ENCODE results near the gene ACSS1.

Gene ACSS1

DNA sequence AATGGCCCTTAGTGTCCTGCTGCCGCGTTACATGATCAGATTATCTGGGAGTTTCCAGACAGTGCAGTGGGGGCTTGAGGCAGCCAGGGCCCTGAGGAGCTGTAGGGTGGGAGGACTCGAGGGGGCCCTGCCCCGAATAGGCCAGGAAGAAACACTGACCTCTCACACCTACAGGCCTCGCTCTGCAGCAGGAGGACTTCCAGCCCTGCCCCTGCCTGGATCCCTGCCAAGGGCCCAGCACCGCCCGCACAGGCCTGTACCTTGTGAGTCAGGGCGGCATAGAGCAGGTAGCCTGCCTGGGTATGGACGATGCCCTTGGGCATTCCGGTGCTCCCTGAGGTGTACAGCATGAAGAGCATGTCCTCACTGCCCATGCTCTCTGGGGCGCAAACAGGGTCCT lies 35.3 kb downstream of the ACSS1 start:
- Histone ChIP-seq H3K27ac (ENCODE audit: low read depth, low read length) (no peak overlapping the region), H3K9me3 (ENCODE audit: control insufficient read depth, insufficient read depth, low read depth, low read length) (no peaks in the 10 kb centered on the region), H3K36me3 (ENCODE audit: control insufficient read depth, insufficient read depth, low read length) (no peaks in the 10 kb centered on the region)

DNA sequence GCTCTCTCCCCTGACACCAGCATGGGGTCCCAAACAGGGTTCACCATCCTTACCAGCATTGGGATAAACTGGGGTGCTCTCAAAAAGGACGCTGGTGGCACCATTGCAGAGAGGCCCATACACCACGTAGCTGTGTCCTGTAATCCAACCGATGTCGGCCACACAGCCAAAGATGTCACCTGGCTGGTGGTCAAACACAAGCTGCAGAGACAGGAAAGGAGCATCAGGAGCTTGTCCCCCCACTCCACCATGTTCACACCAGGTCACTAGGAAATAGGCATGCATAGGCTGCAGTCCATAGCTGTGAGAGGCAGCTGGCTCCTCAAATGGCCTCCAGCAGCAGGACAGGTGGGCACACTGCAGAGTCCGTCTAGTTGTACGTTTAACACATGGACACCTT lies 36.6 kb downstream of the ACSS1 start:
- Histone ChIP-seq H3K27me3 (ENCODE audit: control insufficient read depth, insufficient read depth, low read length) (0 out of 2 replicates have a peak, but pooled peaks cover 2% of the 10 kb centered on the region), H3K9me3 (ENCODE audit: control insufficient read depth, insufficient read depth, low read depth, low read length) (no peaks in the 10 kb centered on the region), H3K9ac (ENCODE audit: low read length) (no peak overlapping the region), H3K4me1 (ENCODE audit: control insufficient read depth, insufficient read depth, low read length) (peaks cover 14% of the 10 kb centered on the region), H3K27ac (ENCODE audit: low read depth, low read length) (no peak overlapping the region), H3K4me3 (ENCODE audit: low read depth, low read length) (no peak overlapping the region), H3K36me3 (ENCODE audit: control insufficient read depth, insufficient read depth, low read length) (no peaks in the 10 kb centered on the region)

More for the DNA sequence above, 35.3 kb downstream of the ACSS1 start:
- no peak overlapping the region for H3K9ac ChIP-seq (ENCODE audit: low read length)
- H3K4me1 ChIP-seq (ENCODE audit: control insufficient read depth, insufficient read depth, low read length), result peaks cover 3% of the 10 kb centered on the region
- no peak overlapping the region for H3K4me3 ChIP-seq (ENCODE audit: low read depth, low read length)
- H3K27me3 ChIP-seq (ENCODE audit: control insufficient read depth, insufficient read depth, low read length), result no peaks in the 10 kb centered on the region; the same call in 1 of the 2 replicates

DNA sequence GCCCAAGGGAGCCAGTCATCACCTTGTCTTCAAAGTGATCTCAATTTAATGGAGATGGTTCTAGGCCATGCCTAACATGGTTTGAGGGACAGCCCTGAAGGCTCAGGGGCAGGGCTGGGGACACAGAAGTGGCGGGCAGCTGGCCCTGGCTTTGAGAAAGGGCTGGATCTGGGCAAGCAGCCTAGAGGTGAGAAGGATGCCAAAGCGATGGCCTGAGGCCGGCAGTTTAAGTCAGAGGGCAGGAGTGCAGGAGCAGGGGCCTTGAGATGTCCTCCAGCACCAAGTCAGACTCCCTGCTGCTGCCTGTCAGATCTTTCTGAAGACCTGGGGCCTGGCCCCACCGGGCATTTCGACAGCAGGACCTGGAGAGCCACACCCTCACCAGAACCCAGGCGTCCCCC lies 37.0 kb downstream of the ACSS1 start:
- Histone ChIP-seq H3K4me3 (ENCODE audit: low read depth, low read length) (no peak overlapping the region), H3K9me3 (ENCODE audit: control insufficient read depth, insufficient read depth, low read depth, low read length) (no peaks in the 10 kb centered on the region), H3K27me3 (ENCODE audit: control insufficient read depth, insufficient read depth, low read length) (0 out of 2 replicates have a peak, but pooled peaks cover 4% of the 10 kb centered on the region), H3K9ac (ENCODE audit: low read length) (no peak overlapping the region), H3K4me1 (ENCODE audit: control insufficient read depth, insufficient read depth, low read length) (peaks cover 14% of the 10 kb centered on the region), H3K27ac (ENCODE audit: low read depth, low read length) (no peak overlapping the region), H3K36me3 (ENCODE audit: control insufficient read depth, insufficient read depth, low read length) (no peaks in the 10 kb centered on the region)

DNA sequence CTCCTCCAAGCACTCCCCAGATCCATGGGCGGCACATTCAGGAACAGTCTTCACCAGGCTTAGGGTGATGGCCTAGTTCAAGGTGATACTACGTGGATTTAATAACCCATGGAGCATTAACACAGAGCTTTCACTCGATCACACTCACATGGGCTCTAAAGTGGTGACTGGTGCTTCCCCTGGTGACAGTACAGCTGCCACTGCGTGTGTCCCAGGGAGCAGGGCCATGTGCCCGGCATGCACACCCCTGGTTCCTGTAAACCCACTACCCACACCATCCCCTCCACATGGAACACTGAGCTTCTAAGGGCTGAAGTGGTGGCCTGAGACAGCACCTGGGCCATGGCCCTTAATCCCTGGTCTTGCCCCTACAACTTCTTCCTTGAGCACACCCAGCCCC lies 37.6 kb downstream of the ACSS1 start:
- 0 out of 2 replicates have a peak, but pooled peaks cover 4% of the 10 kb centered on the region for H3K27me3 ChIP-seq (ENCODE audit: control insufficient read depth, insufficient read depth, low read length)
- H3K4me3 ChIP-seq (ENCODE audit: low read depth, low read length), result no peak overlapping the region
- no peak overlapping the region for H3K27ac ChIP-seq (ENCODE audit: low read depth, low read length)
- H3K36me3 ChIP-seq (ENCODE audit: control insufficient read depth, insufficient read depth, low read length), result no peaks in the 10 kb centered on the region
- H3K4me1 ChIP-seq (ENCODE audit: control insufficient read depth, insufficient read depth, low read length), result peaks cover 14% of the 10 kb centered on the region
- no peak overlapping the region for H3K9ac ChIP-seq (ENCODE audit: low read length)
- no peaks in the 10 kb centered on the region for H3K9me3 ChIP-seq (ENCODE audit: control insufficient read depth, insufficient read depth, low read depth, low read length)

DNA sequence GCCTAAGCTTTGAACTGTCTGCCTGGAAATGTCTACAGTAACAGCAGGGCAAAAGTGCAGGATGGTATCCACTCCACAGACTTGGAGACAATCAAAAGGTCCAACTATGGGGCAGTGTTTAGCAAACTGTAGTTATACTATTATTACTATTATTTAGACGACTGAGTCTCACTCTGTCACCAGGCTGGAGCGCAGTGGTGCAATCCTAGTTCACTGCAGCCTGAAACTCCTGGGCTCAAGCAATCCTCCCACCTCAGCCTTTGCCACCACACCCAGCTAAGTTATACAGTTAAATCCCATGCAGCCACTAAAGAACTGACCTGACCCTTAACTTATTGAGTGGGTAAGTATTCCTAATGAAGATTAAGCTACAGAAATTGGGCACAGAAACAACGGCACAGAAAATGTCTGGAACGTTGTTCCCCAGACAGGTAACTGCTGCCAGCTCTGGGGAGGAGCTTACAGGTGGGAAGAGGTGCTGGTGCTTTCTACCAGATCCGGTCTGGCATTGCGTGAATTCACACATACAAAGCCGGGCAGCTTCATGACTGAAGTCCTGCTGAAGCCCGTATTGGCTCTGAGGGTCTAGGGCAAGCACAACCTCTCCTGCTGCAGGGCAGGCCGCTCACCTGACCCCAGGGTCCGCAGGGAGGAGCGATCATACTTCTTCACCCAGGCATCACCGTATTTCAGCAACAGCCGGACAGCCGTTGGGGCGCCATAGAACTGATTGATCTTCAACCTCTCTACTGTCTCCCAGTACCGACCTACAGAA lies 38.4 kb downstream of the ACSS1 start:
- H3K27ac ChIP-seq (ENCODE audit: low read depth, low read length), result no peak overlapping the region
- H3K9me3 ChIP-seq (ENCODE audit: control insufficient read depth, insufficient read depth, low read depth, low read length), result no peaks in the 10 kb centered on the region
- H3K27me3 ChIP-seq (ENCODE audit: control insufficient read depth, insufficient read depth, low read length), result 0 out of 2 replicates have a peak, but pooled peaks cover 4% of the 10 kb centered on the region

DNA sequence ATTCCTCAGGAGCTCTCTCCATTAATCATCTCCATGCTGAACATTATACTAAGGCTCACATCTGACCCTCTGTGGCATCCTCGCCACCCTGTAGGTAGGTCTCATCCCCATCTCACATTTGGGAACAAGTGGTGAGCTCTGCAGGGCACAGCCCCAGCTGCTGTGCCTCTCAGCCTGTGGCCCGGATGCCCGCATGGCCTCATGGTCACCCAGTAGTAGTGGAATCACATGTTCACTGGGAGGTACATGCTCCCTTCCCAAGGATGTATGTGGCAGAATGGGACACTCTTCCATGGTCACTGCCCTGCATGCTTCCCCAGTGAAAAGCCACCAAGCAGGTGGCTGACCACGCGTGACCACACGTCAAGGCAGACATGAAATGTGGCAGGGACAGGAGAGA lies 39.1 kb downstream of the ACSS1 start:
- Histone ChIP-seq H3K4me3 (ENCODE audit: low read depth, low read length) (no peak overlapping the region), H3K36me3 (ENCODE audit: control insufficient read depth, insufficient read depth, low read length) (no peaks in the 10 kb centered on the region), H3K27me3 (ENCODE audit: control insufficient read depth, insufficient read depth, low read length) (0 out of 2 replicates have a peak, but pooled peaks cover 4% of the 10 kb centered on the region), H3K9me3 (ENCODE audit: control insufficient read depth, insufficient read depth, low read depth, low read length) (no peaks in the 10 kb centered on the region), H3K4me1 (ENCODE audit: control insufficient read depth, insufficient read depth, low read length) (peaks cover 14% of the 10 kb centered on the region), H3K27ac (ENCODE audit: low read depth, low read length) (no peak overlapping the region), H3K9ac (ENCODE audit: low read length) (no peak overlapping the region)

More for the DNA sequence above, 38.4 kb downstream of the ACSS1 start:
- no peak overlapping the region for H3K4me3 ChIP-seq (ENCODE audit: low read depth, low read length)
- H3K9ac ChIP-seq (ENCODE audit: low read length), result no peak overlapping the region
- H3K36me3 ChIP-seq (ENCODE audit: control insufficient read depth, insufficient read depth, low read length), result no peaks in the 10 kb centered on the region
- H3K4me1 ChIP-seq (ENCODE audit: control insufficient read depth, insufficient read depth, low read length), result peaks cover 14% of the 10 kb centered on the region

DNA sequence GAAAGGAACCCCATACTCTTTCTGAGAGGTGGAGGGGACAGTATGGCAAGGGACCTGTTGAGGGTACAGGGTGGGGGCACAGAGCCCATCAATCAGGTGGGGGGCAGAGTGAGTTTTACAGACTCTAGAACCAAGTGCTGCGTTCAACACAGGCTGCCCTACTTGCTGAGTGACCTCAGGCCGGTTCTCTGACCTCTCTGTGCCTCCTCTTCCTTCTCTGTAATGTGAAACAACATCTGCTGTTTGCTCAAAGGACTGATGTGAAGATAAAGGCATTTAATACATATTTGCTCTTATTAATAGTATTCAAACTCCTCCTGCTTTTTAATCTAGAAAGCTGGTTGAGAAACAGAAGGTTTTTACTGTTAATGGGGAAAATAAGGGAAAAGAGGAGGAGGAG lies 39.5 kb downstream of the ACSS1 start:
- Histone ChIP-seq H3K9me3 (ENCODE audit: control insufficient read depth, insufficient read depth, low read depth, low read length) (no peaks in the 10 kb centered on the region), H3K36me3 (ENCODE audit: control insufficient read depth, insufficient read depth, low read length) (no peaks in the 10 kb centered on the region), H3K27ac (ENCODE audit: low read depth, low read length) (no peak overlapping the region), H3K27me3 (ENCODE audit: control insufficient read depth, insufficient read depth, low read length) (0 out of 2 replicates have a peak, but pooled peaks cover 4% of the 10 kb centered on the region), H3K9ac (ENCODE audit: low read length) (no peak overlapping the region), H3K4me3 (ENCODE audit: low read depth, low read length) (no peak overlapping the region), H3K4me1 (ENCODE audit: control insufficient read depth, insufficient read depth, low read length) (peaks cover 14% of the 10 kb centered on the region)

DNA sequence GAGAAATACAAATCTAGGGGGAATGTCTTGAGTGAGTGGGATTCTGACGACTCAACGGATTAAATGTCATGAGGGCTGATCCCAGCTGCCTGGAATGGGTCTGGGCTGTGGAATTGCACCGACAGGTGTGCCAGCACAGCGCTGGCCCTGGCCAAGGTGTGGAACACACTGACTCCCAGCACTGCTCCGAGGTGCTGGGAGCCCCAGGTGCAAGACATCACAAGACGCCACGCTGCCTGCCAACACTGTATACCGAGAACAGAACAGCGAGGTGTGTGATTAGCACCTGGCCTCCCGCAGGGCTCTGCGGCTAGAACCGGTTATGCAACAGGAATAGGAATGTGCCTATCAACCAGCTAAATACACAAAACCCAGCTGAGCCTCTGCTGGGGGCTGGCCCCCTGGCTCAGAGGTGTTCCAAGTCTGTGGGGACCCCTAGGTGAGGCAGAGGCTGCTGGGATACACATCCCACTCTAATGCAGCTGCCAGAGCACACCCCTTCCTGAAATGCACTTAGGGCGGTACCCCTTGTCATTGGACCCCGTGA lies 40.6 kb downstream of the ACSS1 start:
- no peak overlapping the region for H3K9ac ChIP-seq (ENCODE audit: low read length)
- H3K4me3 ChIP-seq (ENCODE audit: low read depth, low read length), result no peak overlapping the region
- H3K27me3 ChIP-seq (ENCODE audit: control insufficient read depth, insufficient read depth, low read length), result 0 out of 2 replicates have a peak, but pooled peaks cover 4% of the 10 kb centered on the region
- peaks cover 14% of the 10 kb centered on the region for H3K4me1 ChIP-seq (ENCODE audit: control insufficient read depth, insufficient read depth, low read length)
- no peaks in the 10 kb centered on the region for H3K36me3 ChIP-seq (ENCODE audit: control insufficient read depth, insufficient read depth, low read length)
- H3K27ac ChIP-seq (ENCODE audit: low read depth, low read length), result no peak overlapping the region
- H3K9me3 ChIP-seq (ENCODE audit: control insufficient read depth, insufficient read depth, low read depth, low read length), result no peaks in the 10 kb centered on the region

DNA sequence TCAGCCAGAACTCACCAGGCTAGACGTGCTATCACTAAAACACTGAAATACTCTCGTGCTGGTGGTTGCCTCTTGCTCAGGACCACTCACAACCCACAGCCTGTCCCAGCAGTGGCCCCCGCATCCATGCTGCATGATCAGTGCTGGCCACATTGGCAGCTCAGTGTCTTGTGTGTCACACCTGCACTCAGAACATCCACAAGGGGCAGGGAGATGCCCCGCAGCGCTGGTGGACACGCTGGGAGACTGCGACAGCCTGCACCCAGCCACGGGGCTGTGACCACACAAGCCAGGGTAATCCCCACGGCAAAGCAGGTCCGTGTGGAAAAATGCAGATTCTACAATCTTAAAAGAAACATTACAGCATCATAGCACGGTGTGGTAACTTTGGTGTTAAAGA lies 41.5 kb downstream of the ACSS1 start:
- no peaks in the 10 kb centered on the region for H3K36me3 ChIP-seq (ENCODE audit: control insufficient read depth, insufficient read depth, low read length)
- no peak overlapping the region for H3K4me3 ChIP-seq (ENCODE audit: low read depth, low read length)
- 0 out of 2 replicates have a peak, but pooled peaks cover 4% of the 10 kb centered on the region for H3K27me3 ChIP-seq (ENCODE audit: control insufficient read depth, insufficient read depth, low read length)
- no peak overlapping the region for H3K9ac ChIP-seq (ENCODE audit: low read length)
- peaks cover 14% of the 10 kb centered on the region for H3K4me1 ChIP-seq (ENCODE audit: control insufficient read depth, insufficient read depth, low read length)
- no peak overlapping the region for H3K27ac ChIP-seq (ENCODE audit: low read depth, low read length)
- no peaks in the 10 kb centered on the region for H3K9me3 ChIP-seq (ENCODE audit: control insufficient read depth, insufficient read depth, low read depth, low read length)

DNA sequence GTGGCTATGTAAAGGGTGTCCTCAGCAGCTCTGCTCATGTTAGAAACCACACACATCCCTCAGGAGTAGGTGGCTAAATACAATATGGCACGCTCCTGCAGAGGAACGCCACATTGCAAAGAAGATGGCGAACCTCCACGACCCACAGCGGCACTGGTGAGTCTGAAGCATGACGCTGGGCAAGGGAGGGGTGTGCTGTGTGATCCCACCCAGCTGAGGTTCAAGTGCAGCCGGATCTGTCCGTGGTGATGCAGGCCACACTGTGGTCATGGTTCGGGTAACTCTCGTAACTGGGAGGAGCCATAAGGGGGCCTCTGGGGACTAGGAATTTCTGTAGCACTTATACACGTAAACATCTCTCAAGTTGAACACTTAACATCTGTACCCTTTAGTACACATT lies 42.0 kb downstream of the ACSS1 start:
- Histone ChIP-seq H3K36me3 (ENCODE audit: control insufficient read depth, insufficient read depth, low read length) (no peaks in the 10 kb centered on the region), H3K27me3 (ENCODE audit: control insufficient read depth, insufficient read depth, low read length) (0 out of 2 replicates have a peak, but pooled peaks cover 4% of the 10 kb centered on the region), H3K4me1 (ENCODE audit: control insufficient read depth, insufficient read depth, low read length) (peaks cover 14% of the 10 kb centered on the region), H3K4me3 (ENCODE audit: low read depth, low read length) (no peak overlapping the region), H3K9me3 (ENCODE audit: control insufficient read depth, insufficient read depth, low read depth, low read length) (no peaks in the 10 kb centered on the region), H3K27ac (ENCODE audit: low read depth, low read length) (no peak overlapping the region), H3K9ac (ENCODE audit: low read length) (no peak overlapping the region)

DNA sequence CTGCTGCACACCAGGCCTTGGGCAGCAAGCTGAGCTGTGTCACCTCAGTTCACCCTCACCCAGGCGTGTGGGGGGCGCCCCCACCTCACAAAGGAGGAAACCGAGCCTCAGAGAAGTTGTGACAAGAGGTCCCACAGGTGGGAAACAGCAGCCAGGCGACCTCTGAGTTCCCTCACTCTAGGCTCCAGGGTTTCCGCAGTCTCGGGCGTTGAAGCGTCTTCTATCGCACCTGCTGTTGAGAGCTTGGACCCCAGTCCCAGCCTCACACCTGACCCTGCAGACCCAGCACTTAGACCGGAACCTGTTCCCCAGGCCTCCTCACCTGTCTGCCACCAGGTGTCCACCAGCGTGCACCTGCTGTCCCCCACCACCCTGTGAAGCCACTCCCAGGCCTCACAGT lies 43.1 kb downstream of the ACSS1 start:
- Histone ChIP-seq H3K4me3 (ENCODE audit: low read depth, low read length) (no peak overlapping the region), H3K36me3 (ENCODE audit: control insufficient read depth, insufficient read depth, low read length) (no peaks in the 10 kb centered on the region), H3K9ac (ENCODE audit: low read length) (no peak overlapping the region), H3K27ac (ENCODE audit: low read depth, low read length) (no peak overlapping the region), H3K27me3 (ENCODE audit: control insufficient read depth, insufficient read depth, low read length) (peaks cover 10% of the 10 kb centered on the region; the same call in 1 of the 2 replicates), H3K9me3 (ENCODE audit: control insufficient read depth, insufficient read depth, low read depth, low read length) (no peaks in the 10 kb centered on the region), H3K4me1 (ENCODE audit: control insufficient read depth, insufficient read depth, low read length) (peaks cover 14% of the 10 kb centered on the region)
